ENCODE results near the gene SRRT.

Gene SRRT

DNA sequence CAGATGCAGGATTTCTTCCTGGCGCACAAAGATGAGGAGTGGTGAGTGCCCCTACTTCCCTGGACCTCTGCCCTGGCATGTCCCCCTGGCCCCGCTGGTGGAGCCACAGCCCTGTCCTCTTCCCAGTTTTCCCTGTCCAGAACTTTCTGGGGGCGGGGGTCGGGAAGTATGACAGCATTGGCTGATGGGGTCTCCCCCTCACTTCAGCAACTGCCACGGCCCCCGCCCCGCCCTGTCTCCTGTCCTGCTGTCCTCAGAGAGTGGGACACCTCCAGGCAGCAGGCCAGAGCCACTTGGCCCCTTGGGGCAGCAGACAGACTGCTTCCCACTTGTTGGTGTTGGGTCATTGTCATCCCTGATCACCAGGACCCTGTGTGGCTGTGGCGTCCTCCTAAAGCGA lies 7.3 kb downstream of the SRRT start:
- no peak for DNase-seq

DNA sequence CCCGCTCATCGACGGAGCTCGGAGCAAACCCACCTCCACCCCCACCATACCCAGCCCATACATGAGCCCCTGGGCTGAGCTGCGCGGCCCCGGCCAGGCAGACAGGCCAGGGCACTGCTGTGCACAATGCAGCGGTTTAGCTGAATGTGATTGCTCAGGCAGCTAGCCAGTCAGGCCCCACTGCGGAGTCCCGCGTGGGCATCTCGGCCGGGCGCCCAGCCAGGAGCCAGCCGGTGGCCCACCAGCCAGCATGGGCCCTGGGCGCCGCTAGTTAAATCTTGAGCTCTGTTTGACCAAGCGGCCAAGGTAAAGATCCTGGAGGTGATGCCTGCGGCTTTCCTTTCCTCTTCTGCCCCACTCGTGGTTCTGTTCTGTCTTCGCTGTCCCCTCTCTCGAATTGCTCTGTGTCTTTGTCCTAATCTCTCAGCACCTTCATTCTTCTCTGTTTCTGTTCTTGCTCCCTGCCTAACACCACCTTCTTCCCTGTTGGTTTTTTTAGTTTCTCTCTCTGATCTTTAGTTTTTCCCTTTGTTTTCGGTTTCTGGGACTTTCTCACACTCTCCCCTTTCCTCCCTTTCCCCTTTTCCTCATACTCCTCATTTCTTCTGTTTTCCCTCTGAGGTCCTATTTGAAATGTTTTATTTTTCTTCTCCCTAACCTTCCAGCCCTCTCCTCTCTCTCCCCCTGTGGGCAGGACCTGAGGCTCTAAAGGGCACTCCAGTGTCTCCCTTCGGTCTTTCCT lies 8.1 kb downstream of the SRRT start:
- no peak for DNase-seq

DNA sequence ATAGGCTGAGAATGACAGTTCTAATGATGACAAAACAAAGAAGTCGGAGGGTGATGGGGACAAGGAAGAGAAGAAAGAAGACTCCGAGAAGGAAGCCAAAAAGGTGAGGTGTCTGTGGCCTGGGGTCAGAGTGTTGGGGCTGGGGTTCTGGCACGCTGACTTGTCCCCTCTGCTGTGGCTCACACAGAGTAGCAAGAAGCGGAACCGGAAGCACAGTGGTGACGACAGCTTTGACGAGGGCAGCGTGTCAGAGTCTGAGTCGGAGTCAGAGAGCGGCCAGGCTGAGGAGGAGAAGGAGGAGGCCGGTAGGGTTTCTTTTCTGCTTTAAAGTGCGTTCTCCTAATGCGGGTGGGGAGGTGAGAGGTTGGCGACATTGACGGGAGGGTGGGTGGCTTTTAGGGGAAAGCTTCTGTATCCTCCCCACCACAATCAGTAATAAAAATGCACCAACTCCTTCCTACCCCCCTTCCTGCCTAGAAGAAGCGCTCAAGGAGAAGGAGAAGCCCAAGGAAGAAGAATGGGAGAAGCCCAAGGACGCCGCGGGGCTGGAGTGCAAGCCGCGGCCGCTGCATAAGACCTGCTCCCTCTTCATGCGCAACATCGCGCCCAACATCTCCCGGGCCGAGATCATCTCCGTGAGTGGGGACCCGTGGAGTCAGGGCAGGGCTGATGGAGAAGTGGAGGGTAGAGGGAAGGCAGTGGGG lies 10.0 kb downstream of the SRRT start:
- DNase-seq, result no peak

DNA sequence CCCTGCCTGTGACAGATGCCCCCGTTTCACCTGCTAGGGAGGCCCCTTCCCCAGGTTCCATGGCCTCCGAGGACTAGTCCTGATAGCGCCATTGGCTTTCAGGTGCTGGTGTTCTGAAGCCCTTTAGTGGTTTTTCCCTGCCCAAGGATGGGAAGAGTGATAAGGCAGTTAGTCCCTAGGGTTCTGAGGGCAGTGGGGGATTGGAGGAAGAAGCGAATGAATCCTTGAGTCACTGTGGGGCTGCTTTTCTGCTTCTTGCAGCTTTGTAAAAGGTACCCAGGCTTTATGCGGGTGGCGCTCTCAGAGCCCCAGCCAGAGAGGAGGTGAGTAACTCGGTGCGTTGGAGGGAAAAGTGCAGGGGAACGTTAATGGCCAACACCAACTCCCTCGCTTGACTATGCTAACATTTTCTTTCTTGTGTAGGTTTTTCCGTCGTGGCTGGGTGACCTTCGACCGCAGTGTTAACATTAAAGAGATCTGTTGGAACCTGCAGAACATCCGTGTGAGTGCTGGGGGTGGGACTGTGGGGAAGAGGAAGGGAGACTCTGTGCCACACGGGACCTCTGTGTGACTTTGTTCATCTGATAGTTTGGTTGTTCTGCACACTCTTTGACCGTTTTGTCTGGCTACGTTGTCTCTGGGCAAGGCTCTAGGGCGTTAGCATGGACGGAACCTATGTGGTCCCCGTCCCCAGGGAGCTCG lies 10.7 kb downstream of the SRRT start:
- no peak for DNase-seq

DNA sequence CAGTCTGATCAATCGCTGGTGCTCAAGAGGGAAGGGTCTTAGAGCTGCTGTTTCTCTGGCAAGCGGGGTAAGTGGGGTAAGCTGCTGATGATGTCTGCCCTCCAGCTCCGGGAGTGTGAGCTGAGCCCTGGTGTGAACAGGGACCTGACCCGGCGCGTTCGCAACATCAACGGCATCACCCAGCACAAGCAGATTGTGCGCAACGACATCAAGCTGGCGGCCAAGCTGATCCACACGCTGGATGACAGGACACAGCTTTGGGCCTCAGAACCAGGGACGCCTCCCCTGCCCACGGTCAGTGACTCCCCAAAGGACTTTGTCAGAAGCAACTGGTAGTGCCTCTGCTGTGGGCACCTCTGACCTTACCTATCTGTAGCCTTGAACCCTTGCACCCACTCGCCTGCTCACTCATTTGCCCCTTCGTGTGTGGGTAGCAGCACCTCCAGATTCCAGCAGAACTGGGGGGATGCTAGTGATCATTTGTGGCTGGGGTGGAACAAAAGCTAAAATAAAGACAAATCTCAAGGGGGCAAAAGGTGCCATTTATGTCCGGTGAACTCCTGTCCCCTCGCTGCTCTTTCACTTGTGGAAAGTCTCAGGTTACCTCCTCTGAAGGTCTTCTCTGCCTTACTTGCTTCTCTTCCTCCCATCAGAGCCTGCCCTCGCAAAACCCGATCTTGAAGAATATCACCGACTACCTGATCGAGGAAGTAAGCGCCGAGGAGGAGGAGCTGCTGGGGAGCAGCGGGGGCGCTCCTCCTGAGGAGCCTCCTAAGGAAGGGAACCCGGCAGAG lies 11.4 kb downstream of the SRRT start:
- no peak for DNase-seq

DNA sequence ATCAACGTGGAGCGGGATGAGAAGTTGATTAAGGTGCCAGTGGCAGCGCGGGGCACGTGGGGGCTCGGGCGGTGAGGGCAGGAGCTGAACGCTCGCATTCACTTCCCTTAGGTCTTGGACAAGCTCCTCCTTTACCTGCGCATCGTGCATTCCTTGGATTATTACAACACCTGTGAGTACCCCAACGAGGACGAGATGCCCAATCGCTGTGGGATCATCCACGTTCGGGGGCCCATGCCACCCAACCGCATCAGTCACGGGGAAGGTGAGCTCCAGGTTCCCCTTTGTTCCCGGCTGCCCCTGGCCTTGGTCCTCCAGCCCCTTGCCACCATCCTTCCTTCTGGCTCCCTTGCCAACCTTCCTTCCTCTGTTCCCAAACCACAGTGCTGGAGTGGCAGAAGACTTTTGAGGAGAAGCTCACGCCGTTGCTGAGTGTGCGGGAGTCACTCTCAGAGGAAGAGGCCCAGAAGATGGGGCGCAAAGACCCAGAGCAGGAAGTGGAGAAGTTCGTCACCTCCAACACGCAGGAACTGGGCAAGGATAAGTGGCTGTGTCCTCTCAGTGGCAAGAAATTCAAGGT lies 12.1 kb downstream of the SRRT start:
- DNase-seq, result peak; percentile 9

DNA sequence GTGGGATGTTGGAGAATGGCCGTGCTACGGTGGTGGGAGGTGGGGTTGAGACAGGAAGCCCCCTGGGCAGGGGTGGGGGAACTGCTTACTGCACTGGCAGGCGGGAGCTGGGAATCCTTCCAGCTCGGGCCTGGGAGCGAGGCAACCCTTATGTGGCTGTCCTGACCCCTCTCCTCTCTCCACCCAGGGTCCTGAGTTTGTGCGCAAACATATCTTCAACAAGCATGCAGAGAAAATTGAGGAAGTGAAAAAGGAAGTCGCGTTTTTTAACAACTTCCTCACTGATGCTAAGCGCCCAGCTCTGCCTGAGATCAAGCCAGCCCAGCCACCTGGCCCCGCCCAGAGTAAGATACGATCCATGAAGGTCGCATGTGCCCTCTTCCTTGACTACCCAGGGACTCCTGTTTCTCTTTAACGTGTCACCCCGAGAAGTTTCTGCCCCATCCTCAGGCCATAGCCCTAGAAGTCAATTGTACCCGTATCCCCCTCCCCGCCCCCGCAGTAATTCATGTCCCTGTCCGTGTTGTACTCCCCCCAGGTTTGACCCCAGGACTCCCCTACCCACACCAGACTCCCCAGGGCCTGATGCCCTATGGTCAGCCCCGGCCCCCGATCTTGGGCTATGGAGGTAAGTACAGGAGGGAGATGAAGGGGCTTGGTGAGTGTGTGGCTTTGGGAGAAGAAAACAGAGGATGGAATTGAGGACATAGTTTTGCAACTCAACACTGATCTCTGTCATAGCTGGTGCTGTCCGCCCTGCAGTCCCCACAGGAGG lies 12.8 kb downstream of the SRRT start:
- DNase-seq, result no peak

DNA sequence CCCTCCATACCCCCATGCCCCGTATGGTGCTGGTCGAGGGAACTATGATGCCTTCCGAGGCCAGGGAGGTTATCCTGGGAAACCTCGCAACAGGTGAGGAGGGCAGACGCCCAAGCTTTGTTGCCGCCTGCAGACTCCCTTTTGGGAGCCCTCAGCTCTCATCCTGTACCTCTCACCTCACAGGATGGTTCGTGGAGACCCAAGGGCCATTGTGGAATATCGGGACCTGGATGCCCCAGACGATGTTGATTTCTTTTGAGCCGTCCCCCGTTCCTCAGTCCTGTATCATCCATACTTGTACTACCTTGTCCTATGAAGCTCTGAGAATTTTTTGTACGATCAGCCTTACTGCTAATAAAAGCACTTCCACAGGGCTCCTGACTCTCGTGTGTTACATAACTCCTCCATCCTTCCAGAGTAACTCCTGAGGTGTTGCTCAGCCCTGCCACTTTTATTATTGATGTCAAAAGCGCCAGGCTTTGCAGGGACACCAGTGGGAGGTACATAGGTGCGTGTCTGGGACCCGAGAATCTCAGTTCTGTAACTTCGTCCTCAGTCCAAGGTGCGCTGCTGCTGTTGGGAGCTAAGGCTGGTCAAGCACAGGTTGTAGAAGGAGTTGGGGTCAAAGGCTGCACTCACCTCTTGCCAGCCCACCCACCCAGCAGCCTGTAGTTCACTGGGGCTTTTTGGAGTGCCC lies 13.5 kb downstream of the SRRT start:
- DNase-seq, result no peak

DNA sequence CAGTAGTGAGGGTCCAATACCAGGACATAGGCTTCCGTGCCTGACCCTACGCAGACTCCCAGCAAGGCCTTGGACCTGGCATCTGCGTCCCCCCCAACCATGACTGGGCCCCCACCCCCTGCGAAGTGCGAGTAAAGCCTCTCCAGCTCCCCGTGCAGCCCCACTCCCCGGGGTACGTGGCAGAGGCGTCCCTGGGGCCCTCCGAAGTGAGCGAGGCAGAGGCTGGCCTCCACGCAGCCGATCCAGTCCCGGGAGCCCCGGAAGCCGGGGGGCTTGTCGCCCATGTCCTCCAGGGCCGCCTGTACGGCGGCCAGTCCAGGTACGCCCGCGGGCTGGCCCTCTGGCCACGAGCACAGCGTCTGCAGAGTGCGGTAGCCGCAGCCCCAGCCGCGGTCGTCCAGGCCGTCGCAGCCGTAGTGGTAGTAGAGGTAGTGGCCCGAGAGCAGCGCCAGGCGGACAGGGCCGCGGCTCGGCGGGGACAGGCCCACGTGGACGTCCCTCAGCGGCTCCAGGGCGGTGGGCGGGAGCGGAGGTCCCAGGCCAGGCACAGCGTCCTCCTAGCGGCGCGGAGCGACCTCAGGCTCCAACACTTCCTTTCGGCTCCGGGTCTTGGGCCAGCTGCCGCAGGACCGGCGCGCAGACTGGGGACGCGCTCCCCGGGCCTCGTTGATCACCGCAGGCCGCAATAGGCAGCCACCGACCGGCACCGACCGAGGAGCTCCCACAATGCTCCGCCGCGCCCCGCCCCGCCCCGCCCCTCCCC lies 14.3 kb downstream of the SRRT start, which contains the start of gene UFSP1:
Gene UFSP1, minus strand, starts transcription at position 728 of the 763 bp plus-strand sequence. Its CDS starts 444 bp downstream, at position 284.
- DNase-seq, result peak; percentile 58

DNA sequence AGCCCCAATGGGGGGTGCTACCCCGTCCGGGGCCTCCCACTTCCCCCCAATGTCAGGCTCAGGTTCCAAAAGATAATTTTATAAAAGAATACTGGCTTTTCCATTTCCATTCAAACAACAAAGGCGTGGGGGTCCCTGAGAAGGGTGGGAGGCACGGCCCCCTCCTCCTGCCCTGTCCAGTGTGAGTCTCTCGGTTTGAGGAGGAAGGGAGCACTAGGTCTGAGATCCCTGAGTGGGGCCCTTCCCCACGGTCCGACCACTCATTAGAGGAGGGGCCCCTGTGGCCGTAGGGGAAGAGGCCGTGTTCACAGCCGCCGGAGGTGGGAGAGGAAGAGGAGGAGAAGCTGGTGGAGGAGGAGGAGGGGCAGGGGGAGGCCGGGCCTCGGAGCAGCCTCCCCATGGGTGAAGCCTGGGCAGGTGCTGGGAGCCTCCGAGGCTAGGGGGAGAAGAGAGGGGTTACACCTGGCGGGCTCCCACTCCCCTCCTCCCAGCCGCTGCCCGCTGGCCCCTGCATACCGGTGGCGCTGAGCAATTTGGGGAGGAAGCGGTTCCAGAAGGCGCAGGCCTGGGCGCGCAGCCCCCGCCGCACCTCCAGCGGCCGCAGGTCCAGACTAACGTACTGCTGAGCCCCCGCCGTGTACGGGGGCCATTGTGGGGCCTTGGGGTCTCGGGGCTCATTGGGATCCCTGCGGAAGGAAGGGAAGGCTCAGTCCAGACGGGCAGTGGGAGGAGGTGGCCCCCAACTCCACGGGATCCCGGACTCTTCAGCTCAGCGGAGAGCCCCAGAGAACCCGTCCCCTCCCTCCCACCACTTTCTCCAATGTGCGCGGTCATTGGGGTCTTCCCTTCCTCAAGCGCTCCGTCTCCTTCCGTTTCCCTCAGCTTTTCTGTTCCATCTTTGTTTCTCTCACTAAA lies 16.0 kb downstream of the SRRT start:
- DNase-seq, result no peak

DNA sequence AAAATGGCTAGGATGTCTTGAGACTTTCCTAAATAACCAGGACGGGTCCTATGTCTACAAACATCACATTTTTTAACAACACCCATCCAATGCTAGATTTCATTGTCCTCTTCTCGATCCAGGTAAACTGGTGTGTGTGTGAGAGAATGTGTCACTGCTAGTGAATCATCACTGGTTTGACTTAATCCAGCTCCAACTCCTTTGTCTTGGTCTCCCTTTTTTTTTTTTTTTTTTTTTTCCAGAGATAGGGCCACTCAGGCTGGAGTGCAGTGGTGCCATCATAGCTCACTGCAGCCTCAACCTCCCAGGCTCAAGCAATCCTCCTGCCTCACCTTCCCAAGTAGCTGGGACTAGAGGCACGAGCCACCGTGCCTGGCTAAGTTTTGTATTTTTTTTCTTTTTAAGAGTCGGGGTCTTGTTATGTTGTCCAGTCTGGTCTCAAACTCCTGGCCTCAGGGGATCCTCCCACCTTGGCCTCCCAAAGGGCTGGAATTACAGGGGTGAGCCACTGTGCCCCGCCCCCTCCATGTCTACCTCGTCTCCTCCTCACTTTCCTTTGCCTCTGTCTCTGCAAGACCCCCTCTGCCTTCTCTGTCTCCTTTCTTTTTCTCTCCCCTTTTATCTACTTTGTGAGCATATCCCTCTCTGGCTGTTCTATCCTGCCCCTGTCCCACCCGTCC lies 16.8 kb downstream of the SRRT start:
- DNase-seq, result no peak

DNA sequence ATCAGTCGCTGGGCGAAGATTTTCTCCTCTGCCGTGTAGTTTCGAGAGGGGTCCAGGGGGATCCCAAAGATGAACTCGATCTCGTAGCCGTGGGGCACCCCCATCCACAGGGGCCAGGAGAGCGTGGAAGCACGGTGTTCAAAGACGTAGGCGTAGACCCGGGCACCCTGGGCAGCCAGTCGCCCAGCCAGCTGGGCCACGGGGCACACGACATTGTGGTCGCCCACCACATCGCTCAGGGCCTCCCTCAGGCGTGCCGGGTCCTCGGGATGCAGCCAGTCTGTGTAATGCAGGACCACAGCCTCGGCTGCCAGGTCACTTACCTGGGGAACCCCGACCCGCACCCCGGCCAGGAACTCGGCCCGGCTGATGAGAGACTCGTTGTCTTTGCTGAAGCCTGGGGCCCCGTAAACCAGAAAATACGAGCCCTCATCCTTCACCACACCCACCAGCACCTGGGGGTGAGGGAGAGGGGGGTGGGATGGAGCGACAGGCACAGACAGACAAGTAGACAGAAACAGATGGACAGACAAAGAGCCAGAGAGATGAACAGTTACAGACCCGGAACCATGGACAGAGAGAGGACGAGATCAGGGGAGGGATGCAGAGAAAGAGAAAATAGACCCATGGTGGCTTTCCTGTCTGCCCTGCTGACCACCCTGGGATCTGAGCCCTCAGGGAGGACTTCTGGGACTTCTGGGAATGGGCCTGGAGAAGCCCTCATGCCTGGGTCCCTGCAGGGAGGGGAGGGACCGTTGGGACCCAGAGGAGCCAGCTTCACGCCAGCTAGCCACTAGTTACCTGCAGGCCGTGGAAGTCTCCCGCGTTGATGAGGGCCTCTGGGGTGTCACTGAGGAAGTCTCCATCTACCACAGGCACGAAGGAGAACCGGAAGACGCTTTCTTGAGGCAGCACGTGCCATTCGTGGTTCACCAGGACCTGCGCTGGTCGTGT lies 17.7 kb downstream of the SRRT start:
- no peak for DNase-seq

DNA sequence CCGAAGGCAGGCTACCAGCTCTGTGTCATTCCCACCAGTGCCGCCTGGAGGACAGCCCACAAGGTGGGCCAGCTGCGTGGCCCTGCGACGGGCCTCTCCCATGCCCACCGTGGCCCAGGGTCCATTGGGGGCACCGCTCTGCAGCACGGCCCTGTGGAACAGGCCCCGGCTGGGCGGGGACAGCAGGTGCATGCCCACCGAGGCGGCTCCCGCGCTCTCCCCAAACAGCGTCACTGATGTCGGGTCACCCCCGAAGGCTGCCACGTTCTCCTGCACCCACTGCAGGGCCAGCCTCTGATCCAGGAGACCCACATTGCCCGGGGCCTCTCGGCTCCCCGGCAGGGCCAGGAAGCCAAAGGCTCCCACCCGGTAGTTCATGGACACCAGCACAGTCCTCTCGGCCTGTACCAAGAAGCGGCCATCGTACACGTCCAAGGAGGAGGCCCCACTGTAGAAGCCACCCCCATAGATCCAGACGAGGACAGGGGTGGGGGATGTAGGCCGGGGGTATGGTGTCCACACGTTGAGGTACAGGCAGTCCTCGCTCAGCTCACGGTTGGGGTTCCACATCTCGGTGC lies 18.5 kb downstream of the SRRT start:
- DNase-seq, result no peak

DNA sequence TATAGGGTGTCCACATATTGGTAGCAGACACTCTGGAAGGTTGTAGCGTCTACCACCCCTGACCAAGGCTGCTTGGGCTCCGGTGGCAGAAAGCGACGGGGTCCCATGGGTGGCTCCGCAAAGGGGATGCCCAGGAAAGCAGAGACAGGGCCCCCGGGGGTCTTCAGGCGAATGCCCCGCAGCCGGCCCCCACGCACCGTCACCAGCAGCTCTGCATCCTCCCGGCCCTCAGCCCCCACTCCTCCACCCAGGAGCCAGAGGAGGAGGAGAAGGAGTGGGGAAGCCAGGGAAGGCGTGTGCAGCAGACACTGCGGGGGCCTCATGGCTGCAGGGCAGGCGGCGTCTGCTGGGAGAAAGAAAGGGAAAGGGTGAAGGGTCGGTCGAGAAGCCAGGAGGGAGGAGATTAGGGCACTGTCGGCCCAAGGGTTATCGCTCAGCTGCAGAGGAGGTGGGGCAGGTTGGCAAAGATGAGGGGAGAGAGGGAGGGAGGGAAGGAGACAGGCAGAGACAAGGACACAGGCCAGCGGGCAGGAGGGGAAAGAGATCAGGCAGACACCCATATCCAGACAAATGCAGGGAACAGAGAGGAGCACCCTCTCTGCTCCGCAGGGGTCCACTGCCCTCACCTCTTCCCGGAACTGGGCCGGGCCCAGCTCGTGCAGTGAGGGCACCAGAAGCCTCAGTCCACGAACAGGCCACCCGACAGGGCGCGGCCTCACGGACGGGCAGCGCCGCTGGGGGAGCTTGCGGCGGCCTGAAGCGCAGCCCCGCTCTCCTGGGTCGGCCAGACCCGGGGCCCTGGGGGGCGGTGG lies 19.2 kb downstream of the SRRT start:
- DNase-seq, result no peak

DNA sequence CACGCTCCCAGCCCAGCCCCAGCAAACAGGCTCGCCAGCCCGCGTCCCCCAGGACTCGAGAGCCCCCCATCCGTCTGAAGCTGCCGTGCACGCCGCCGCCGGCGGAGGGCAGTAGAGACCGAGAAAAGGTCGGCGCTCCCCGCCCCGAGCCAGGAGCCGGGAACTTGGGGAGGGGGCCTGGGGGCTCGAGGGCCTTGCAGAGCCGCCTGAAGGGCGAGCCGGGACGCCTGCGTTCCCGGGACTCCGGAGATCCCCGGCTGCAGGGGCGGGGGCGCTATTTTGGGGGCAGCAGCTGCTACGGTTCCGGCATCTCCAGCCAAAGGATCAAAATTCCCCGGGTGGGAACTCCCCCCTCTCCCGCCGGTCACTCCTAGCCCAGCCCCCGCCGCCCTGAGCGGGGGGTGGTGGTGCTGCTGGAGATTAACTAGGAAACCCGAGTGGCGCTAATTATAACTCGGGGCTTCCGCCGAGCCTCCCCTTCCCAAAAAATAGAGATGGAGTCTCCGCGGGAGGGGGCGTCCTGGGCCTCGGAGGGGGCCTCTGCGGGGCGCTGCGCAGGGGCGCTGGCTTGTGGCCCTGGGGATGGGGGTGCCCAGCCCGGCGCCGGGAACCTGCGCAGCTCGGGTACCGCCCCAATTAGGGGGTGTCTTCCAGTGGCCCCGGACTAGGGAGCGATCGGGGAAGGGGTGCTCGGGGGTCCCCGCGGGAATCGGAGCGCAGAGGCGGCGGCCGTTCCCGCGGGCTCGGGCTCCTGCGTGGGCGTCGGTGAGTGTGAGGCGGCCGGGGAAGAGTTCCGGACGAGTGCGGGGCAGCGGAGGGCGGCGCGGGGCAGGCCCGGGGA lies 20.2 kb downstream of the SRRT start:
- no peak for DNase-seq

DNA sequence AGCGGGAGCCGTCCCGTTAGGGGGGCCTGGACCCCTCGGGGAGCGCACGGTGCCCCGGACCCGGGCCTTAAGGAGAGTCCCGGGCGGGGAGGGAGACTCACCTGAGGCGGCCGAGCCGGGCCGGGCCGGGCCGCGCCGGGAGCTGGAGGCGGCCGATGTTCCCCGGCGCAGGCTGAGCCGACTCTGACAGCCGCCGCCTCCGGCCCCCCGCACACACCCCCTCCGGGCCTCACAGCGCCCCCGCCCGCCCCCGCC lies 20.7 kb downstream of the SRRT start, which contains the start of gene ACHE:
Gene ACHE, minus strand, starts transcription at position 188 of the 255 bp plus-strand sequence. CDS start 1,656 bp downstream, outside the sequence.
- DNase-seq, result no peak
